ENCODE data around the gene CCL25.

- TF ChIP-seq CTCF (IDR thresholded peaks at IDR 0.05) = no peak
- TF ChIP-seq POLR2A (IDR thresholded peaks at IDR 0.05) = no peak
These were observed 21.9 kb downstream of the CCL25 start for GRCh38 chr19:8074501-8074900.

Data from uterus (tissue), 2 donors.